Measurements from ENCODE around the gene CDC25B. TPM values are rescaled to one million over a fixed set of nuclear protein-coding genes. Genes with fewer than 3 reads are reported as not detected.
"Not testable (repeated sequence)": the region's sequence is repeated elsewhere in the genome, so short reads cannot be mapped to it uniquely, and the experiment has no call there.

Gene CDC25B
- polyA plus RNA-seq, 12 donors: 46.2 to 105 (median 85.4) TPM; not detected in 1

- DNase-seq: no peak
Measured at GRCh38 chr20:3821996-3822395, 25.9 kb downstream of the CDC25B start.

- DNase-seq: no peak
Measured at GRCh38 chr20:3823881-3824280, 27.8 kb downstream of the CDC25B start.

GRCh38 chr20:3825526-3825925 lies 29.4 kb downstream of the CDC25B start:
- DNase-seq: no peak

- no peak for DNase-seq
Measured at GRCh38 chr20:3826420-3826819, 30.3 kb downstream of the CDC25B start.

GRCh38 chr20:3828798-3829197 lies 32.7 kb downstream of the CDC25B start:
- no peak for DNase-seq

- DNase-seq: not testable (repeated sequence)
Measured at GRCh38 chr20:3829891-3830290, 33.8 kb downstream of the CDC25B start.

- DNase-seq: no peak
Measured at GRCh38 chr20:3836132-3836531, 40.0 kb downstream of the CDC25B start.

- DNase-seq: no peak
Measured at GRCh38 chr20:3839328-3839727, 43.2 kb downstream of the CDC25B start.

- not testable (repeated sequence) for DNase-seq
Measured at GRCh38 chr20:3840201-3840600, 44.1 kb downstream of the CDC25B start.

GRCh38 chr20:3842348-3842930 lies 46.3 kb downstream of the CDC25B start:
- DNase-seq: no peak

- no peak for DNase-seq
Measured at GRCh38 chr20:3843490-3843889, 47.4 kb downstream of the CDC25B start.

- DNase-seq: not testable (repeated sequence)
Measured at GRCh38 chr20:3843990-3844619, 48.0 kb downstream of the CDC25B start.

GRCh38 chr20:3846378-3846739 lies 50.2 kb downstream of the CDC25B start:
- no peak for DNase-seq

GRCh38 chr20:3846740-3847428 lies 50.8 kb downstream of the CDC25B start, which contains the start of gene MAVS:
TSS of gene MAVS (plus strand) at chr20:3846834. CDS start at chr20:3854625, 7,791 bp downstream.
- DNase-seq: peak; percentile 88

GRCh38 chr20:3847429-3847940 lies 51.4 kb downstream of the CDC25B start:
- no peak for DNase-seq

- no peak for DNase-seq
Measured at GRCh38 chr20:3848565-3848964, 52.5 kb downstream of the CDC25B start.

GRCh38 chr20:3854462-3854871 lies 58.4 kb downstream of the CDC25B start:
- no peak for DNase-seq

Other genes with a start within 250 kb of the CDC25B start
- gene GFRA4, start 132.9 kb upstream of the CDC25B start, polyA plus RNA-seq (ENCODE audit: insufficient read length in 12 of 12): not detected
- 10 to 100 TPM in 11 of 12 donors, not detected in 1; 34.7 to 99.4 (median 59.6) TPM for gene ADAM33, start 114.3 kb upstream of the CDC25B start, polyA plus RNA-seq (ENCODE audit: insufficient read length in 12 of 12)
- 1 to 10 TPM in 11 of 12 donors, not detected in 1; 2.9 to 5.6 (median 4.0) TPM for gene SIGLEC1, start 83.7 kb upstream of the CDC25B start, polyA plus RNA-seq (ENCODE audit: insufficient read length in 12 of 12)
- 10 to 100 TPM in 11 of 12 donors, not detected in 1; 16.1 to 32.6 (median 21.5) TPM for gene HSPA12B, start 63.6 kb upstream of the CDC25B start, polyA plus RNA-seq (ENCODE audit: insufficient read length in 12 of 12)
- 10 to 100 TPM in 11 of 12 donors, not detected in 1; 10.7 to 23.2 (median 18.9) TPM for gene ADISSP, start 28.6 kb upstream of the CDC25B start, polyA plus RNA-seq (ENCODE audit: insufficient read length in 12 of 12)
- under 1 TPM in 3 of 12 donors, not detected in 9; 0.09 to 0.11 (median 0.11) TPM for gene SPEF1, start 14.9 kb upstream of the CDC25B start, polyA plus RNA-seq (ENCODE audit: insufficient read length in 12 of 12)
- gene CENPB, start 9.6 kb upstream of the CDC25B start, polyA plus RNA-seq (ENCODE audit: insufficient read length in 12 of 12): 10 to 100 TPM in 11 of 12 donors, not detected in 1; 29.6 to 59.9 (median 39.1) TPM
- gene AP5S1, start 24.2 kb downstream of the CDC25B start, polyA plus RNA-seq (ENCODE audit: insufficient read length in 12 of 12): 10 to 100 TPM in 2 of 12 donors, 1 to 10 TPM in 9, not detected in 1; 6.7 to 16.2 (median 8.4) TPM
- gene MAVS, start 50.5 kb downstream of the CDC25B start, polyA plus RNA-seq (ENCODE audit: insufficient read length in 12 of 12): 10 to 100 TPM; 19.5 to 82.5 (median 23.5) TPM
- 10 to 100 TPM in 10 of 12 donors, 1 to 10 TPM in 1, not detected in 1; 9.5 to 33.9 (median 29.2) TPM for gene PANK2, start 93.1 kb downstream of the CDC25B start, polyA plus RNA-seq (ENCODE audit: insufficient read length in 12 of 12)
- 100 to 1,000 TPM in 1 of 12 donors, 10 to 100 TPM in 11; 21.2 to 160 (median 25.2) TPM for gene RNF24, start 219.2 kb downstream of the CDC25B start, polyA plus RNA-seq (ENCODE audit: insufficient read length in 12 of 12)